ENCODE measurements around the gene PPP1R3D. TPM values are rescaled to one million over a fixed set of nuclear protein-coding genes. Genes with fewer than 3 reads are reported as not detected.

The PPP1R3D gene
- total and polyA plus RNA-seq, 2 of the 13 experiments (the other 11 are each of a cell fraction or from before 2014, with no cell fraction given) = 1.2 to 3.7 TPM

DNA sequence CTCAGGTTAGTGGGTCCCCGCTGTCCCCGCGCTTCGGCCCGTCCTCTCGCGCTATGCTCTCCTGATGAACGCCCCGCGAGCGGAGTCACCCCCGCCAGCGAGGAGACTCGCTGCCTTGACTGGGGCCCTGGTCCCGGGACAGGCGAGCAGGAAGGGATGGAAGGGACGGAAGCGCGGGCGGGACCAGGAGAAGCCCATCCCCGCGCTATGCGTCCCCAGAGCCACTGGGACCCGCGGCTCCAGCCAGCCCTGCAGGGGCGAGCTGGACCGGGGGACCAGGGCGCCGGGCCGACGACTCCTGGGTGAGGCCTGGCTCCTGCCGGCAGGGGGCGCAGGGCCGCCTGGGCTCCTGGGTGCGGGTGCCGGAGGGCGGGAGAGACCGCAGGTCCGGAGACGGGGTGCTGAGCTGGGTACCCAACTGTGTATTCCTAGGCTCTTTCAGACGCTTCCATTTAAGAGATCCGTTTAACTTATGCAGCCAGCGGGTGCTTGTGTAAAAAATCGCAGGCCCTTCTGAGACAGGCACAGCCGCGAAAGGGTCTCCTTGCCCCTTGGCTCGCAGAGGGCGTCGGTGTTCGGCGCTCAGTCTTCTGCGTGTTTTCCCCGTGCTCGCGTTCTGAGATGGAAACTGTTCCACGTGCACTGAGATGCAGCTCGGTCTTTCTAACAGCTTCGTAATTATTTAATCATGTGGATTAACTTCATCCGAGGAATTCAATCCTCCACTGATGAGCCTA, 6.1 kb downstream of the PPP1R3D start (continued):
- TF ChIP-seq ZNF24 (IDR thresholded peaks at IDR 0.05) (no peak), PTBP1 (IDR thresholded peaks at IDR 0.05; ENCODE audit: low read depth, low read length, poor library complexity, severe bottlenecking) (no peak), ZNF326 (CRISPR knock-in tag; IDR thresholded peaks at IDR 0.05; ENCODE audit: borderline replicate concordance) (no peak), ZNF674 (CRISPR knock-in tag; IDR thresholded peaks at IDR 0.05; ENCODE audit: low read depth) (no peak), HNRNPH1 (optimal IDR thresholded peaks at IDR 0.05; ENCODE audit: low read depth, low read length) (no peak), ZNF224 (CRISPR knock-in tag; IDR thresholded peaks at IDR 0.05) (no peak), ARHGAP35 (CRISPR knock-in tag; IDR thresholded peaks at IDR 0.05; ENCODE audit: borderline replicate concordance) (no peak), MTA1 (CRISPR knock-in tag; IDR thresholded peaks at IDR 0.05; ENCODE audit: borderline replicate concordance) (peak; percentile 73; the same call in 1 of the 2 replicates), ETV6 (CRISPR knock-in tag; conservative IDR thresholded peaks at IDR 0.05) (peak; percentile 66; the same call in 1 of the 2 replicates), ZSCAN21 (CRISPR knock-in tag; IDR thresholded peaks at IDR 0.05; ENCODE audit: borderline replicate concordance) (peak; percentile 78), MED8 (CRISPR knock-in tag; IDR thresholded peaks at IDR 0.05; ENCODE audit: insufficient replicate concordance) (no peak), TBL1XR1 (IDR thresholded peaks at IDR 0.05; ENCODE audit: borderline replicate concordance, low read length, partially characterized antibody) (no peak), POLR2G (IDR thresholded peaks at IDR 0.05; ENCODE audit: low read depth, low read length) (no peak), CHCHD3 (CRISPR knock-in tag; IDR thresholded peaks at IDR 0.05) (no peak), ZNF205 (CRISPR knock-in tag; IDR thresholded peaks at IDR 0.05) (no peak), RFX3 (CRISPR knock-in tag; IDR thresholded peaks at IDR 0.05) (no peak), ZMAT3 (CRISPR knock-in tag; conservative IDR thresholded peaks at IDR 0.05) (peak; percentile 68; the same call in 1 of the 2 replicates), NFE2L1 (CRISPR knock-in tag; IDR thresholded peaks at IDR 0.05; ENCODE audit: borderline replicate concordance) (no peak), ZNF850 (CRISPR knock-in tag; conservative IDR thresholded peaks at IDR 0.05) (no peak), MEF2D (CRISPR knock-in tag; IDR thresholded peaks at IDR 0.05) (no peak), KLF11 (CRISPR knock-in tag; IDR thresholded peaks at IDR 0.05) (no peak), STAG1 (CRISPR knock-in tag; IDR thresholded peaks at IDR 0.05) (peak; percentile 33; the same call in 1 of the 2 replicates), SRF (IDR thresholded peaks at IDR 0.05; ENCODE audit: low read depth, low read length) (no peak), ZNF619 (CRISPR knock-in tag; IDR thresholded peaks at IDR 0.05) (no peak), ZKSCAN8 (CRISPR knock-in tag; IDR thresholded peaks at IDR 0.05; ENCODE audit: borderline replicate concordance) (no peak), ZNF513 (CRISPR knock-in tag; conservative IDR thresholded peaks at IDR 0.05) (no peak), TARDBP (CRISPR knock-in tag; IDR thresholded peaks at IDR 0.05) (no peak), MXI1 (IDR thresholded peaks at IDR 0.05; ENCODE audit: borderline replicate concordance, low read depth, low read length) (no peak), HNF4G (IDR thresholded peaks at IDR 0.05; ENCODE audit: borderline replicate concordance, low read depth, low read length) (no peak), HNF4G (CRISPR knock-in tag; IDR thresholded peaks at IDR 0.05; ENCODE audit: borderline replicate concordance, low read depth) (no peak), ZNF350 (CRISPR knock-in tag; IDR thresholded peaks at IDR 0.05; ENCODE audit: borderline replicate concordance, low read depth) (no peak)
- TF ChIP-seq, protein P1, sequence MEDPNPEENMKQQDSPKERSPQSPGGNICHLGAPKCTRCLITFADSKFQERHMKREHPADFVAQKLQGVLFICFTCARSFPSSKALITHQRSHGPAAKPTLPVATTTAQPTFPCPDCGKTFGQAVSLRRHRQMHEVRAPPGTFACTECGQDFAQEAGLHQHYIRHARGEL (CRISPR knock-in tag; IDR thresholded peaks at IDR 0.05) = no peak

Measured in HepG2 (cell line).